ENCODE data around the gene CDH23. TPM values are rescaled to one million over a fixed set of nuclear protein-coding genes. Genes with fewer than 3 reads are reported as not detected.

CDH23 gene
- polyA plus RNA-seq, 1 donor (not counting 4 experiments of a cell fraction or from before 2014, with no cell fraction given), result 0.01 TPM

DNA sequence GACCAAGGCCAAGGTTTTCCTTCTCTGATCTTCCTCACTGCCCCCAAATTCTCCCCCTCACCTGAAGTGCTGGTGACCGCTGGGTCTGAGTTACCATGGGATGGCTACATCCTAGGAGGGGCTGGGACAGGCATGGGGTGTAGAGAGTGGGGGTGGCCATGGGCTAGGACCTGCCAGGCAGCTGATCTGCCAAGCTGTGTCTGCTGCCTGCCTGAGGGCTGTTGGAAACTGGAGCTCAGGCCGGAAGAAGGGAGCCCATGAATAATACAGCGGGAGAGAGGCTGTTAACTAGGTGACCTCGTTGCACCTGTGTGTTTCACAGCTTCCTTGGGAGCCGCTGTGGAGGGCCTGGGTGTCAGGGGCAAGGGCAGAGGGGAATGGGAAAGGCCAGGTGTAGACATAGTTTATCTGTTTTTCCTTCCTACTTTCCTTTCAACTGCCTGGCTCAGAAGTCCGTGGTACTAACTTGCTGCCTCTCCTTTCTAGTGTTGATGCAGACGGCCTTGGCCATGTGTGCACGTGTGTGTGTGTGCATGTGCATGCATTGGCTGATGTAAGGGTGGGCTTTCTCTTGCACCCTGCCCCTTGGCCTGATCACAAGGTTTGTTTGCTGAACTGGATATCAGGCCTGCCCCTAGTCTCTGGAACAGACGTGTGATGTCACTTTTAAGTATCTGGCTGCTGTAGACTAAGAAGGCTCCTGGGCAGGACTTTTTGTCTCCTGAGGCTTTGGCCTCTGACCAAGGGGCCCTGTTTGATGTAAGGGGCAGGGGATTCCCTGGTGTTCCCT, 11.9 kb downstream of the CDH23 start:
- FAIRE-seq, result no peak
- Histone ChIP-seq H3K9me1 (ENCODE audit: control insufficient read depth, extremely low read depth, insufficient read depth, low read length) (no peaks in the 10 kb centered on the region), H4K20me1 (ENCODE audit: control insufficient read depth, extremely low read depth, insufficient read depth, low read length) (no peaks in the 10 kb centered on the region)

DNA sequence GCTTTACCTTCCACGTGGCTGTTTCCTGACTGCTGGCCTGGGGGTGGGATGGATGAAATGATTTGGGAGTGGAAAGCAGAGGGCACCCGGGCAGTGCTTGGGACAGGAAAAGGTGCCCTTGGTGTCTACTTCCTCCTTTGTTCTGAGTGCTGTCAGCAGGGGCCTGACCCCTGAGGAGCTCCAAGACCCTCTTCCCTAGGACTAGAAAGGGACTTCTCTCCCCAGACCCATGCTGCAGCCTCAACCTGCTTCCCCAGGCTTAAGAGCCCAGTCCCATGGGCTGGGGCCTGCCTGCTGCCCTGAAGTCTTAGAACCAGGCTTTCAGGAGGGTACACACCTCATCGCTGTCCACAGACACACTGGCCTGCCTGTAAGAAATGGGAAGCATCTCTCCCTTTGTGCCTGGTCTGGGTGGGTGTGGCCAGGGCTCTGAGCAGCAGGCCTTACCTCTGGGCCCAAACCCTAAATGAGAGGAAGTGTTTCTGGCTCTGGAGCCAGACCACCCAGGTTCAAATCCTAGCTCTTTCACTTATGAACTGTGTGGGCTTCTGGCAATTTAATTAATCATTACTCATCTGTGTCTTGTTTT, 12.9 kb downstream of the CDH23 start:
- TF ChIP-seq, protein P1, sequence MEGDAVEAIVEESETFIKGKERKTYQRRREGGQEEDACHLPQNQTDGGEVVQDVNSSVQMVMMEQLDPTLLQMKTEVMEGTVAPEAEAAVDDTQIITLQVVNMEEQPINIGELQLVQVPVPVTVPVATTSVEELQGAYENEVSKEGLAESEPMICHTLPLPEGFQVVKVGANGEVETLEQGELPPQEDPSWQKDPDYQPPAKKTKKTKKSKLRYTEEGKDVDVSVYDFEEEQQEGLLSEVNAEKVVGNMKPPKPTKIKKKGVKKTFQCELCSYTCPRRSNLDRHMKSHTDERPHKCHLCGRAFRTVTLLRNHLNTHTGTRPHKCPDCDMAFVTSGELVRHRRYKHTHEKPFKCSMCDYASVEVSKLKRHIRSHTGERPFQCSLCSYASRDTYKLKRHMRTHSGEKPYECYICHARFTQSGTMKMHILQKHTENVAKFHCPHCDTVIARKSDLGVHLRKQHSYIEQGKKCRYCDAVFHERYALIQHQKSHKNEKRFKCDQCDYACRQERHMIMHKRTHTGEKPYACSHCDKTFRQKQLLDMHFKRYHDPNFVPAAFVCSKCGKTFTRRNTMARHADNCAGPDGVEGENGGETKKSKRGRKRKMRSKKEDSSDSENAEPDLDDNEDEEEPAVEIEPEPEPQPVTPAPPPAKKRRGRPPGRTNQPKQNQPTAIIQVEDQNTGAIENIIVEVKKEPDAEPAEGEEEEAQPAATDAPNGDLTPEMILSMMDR (optimal IDR thresholded peaks at IDR 0.05 in 1 of 3, IDR thresholded peaks at IDR 0.05 in 1 of 3, conservative IDR thresholded peaks at IDR 0.05 in 1 of 3; ENCODE audit: extremely low read depth in 1 of 3, insufficient read depth in 2 of 3, low read length in 3 of 3), result no peak
- no peak for TF ChIP-seq EZH2 (IDR thresholded peaks at IDR 0.05; ENCODE audit: low read length)

More for the DNA sequence above, 11.9 kb downstream of the CDH23 start:
- Histone ChIP-seq H3K36me3 (ENCODE audit: control insufficient read depth in 2 of 2, extremely low read depth in 1 of 2, insufficient read depth in 2 of 2, low read length in 2 of 2) (no peaks in the 10 kb centered on the region), H3K9ac (ENCODE audit: control insufficient read depth, extremely low read depth, insufficient read depth, low read length) (no peak overlapping the region), H2AFZ (ENCODE audit: control insufficient read depth, low read length) (no peak overlapping the region), H3K27ac (ENCODE audit: control insufficient read depth, insufficient read depth, low read length) (no peak overlapping the region), H3K4me2 (ENCODE audit: control insufficient read depth, extremely low read depth, insufficient read depth, low read depth, low read length) (no peak overlapping the region), H3K4me3 (ENCODE audit: control insufficient read depth in 2 of 3, extremely low read depth in 1 of 3, insufficient read depth in 2 of 3, low read depth in 1 of 3, low read length in 3 of 3) (no peak overlapping the region), H3K27me3 (ENCODE audit: control insufficient read depth, extremely low read depth, insufficient read depth, low read length) (no peaks in the 10 kb centered on the region), H3K4me1 (ENCODE audit: control insufficient read depth, extremely low read depth, insufficient read depth, low read length) (no peaks in the 10 kb centered on the region), H3K9me3 (ENCODE audit: control insufficient read depth, low read depth, low read length) (no peaks in the 10 kb centered on the region), H3K79me2 (ENCODE audit: control insufficient read depth, insufficient read depth, low read length) (no peaks in the 10 kb centered on the region)
- TF ChIP-seq, protein P1 (optimal IDR thresholded peaks at IDR 0.05 in 1 of 3, IDR thresholded peaks at IDR 0.05 in 1 of 3, conservative IDR thresholded peaks at IDR 0.05 in 1 of 3; ENCODE audit: extremely low read depth in 1 of 3, insufficient read depth in 2 of 3, low read length in 3 of 3), result no peak
- no peak for TF ChIP-seq EZH2 (IDR thresholded peaks at IDR 0.05; ENCODE audit: low read length)
- dilution Hi-C loops (cut with MboI; ENCODE audit: extremely low pct_ligation_motif_present, low sequenced_read_pairs), result no loop called here
- DNase-seq (ENCODE audit: low read depth, low spot score), result no peak

More for the DNA sequence above, 12.9 kb downstream of the CDH23 start:
- Histone ChIP-seq H3K9me3 (ENCODE audit: control insufficient read depth, low read depth, low read length) (no peaks in the 10 kb centered on the region), H3K4me1 (ENCODE audit: control insufficient read depth, extremely low read depth, insufficient read depth, low read length) (no peaks in the 10 kb centered on the region), H3K9me1 (ENCODE audit: control insufficient read depth, extremely low read depth, insufficient read depth, low read length) (no peaks in the 10 kb centered on the region), H3K36me3 (ENCODE audit: control insufficient read depth in 2 of 2, extremely low read depth in 1 of 2, insufficient read depth in 2 of 2, low read length in 2 of 2) (no peaks in the 10 kb centered on the region), H3K79me2 (ENCODE audit: control insufficient read depth, insufficient read depth, low read length) (no peaks in the 10 kb centered on the region), H2AFZ (ENCODE audit: control insufficient read depth, low read length) (no peak overlapping the region), H3K4me3 (ENCODE audit: control insufficient read depth in 2 of 3, extremely low read depth in 1 of 3, insufficient read depth in 2 of 3, low read depth in 1 of 3, low read length in 3 of 3) (no peak overlapping the region), H3K27ac (ENCODE audit: control insufficient read depth, insufficient read depth, low read length) (no peak overlapping the region), H3K9ac (ENCODE audit: control insufficient read depth, extremely low read depth, insufficient read depth, low read length) (no peak overlapping the region), H4K20me1 (ENCODE audit: control insufficient read depth, extremely low read depth, insufficient read depth, low read length) (no peaks in the 10 kb centered on the region), H3K4me2 (ENCODE audit: control insufficient read depth, extremely low read depth, insufficient read depth, low read depth, low read length) (no peak overlapping the region), H3K27me3 (ENCODE audit: control insufficient read depth, extremely low read depth, insufficient read depth, low read length) (no peaks in the 10 kb centered on the region)
- DNase-seq (ENCODE audit: low read depth, low spot score) (no peak), FAIRE-seq (no peak)
- dilution Hi-C loops (cut with MboI; ENCODE audit: extremely low pct_ligation_motif_present, low sequenced_read_pairs), result no loop called here
